NCI-H2029 (cell line): ENCODE results near the gene CAMKMT.

ENCODE experiments used
- DNase-seq: peaks from one replicate; lab custom pipeline; 2025; lab: John Stamatoyannopoulos, UW

CAMKMT gene

GRCh38 chr2:44801841-44802776 is 440.4 kb downstream of the CAMKMT start:
- no peak for DNase-seq

- no peak for DNase-seq
Measured at GRCh38 chr2:44802777-44803424, 441.2 kb downstream of the CAMKMT start.

- no peak for DNase-seq
Measured at GRCh38 chr2:44804406-44805265, 442.9 kb downstream of the CAMKMT start.

GRCh38 chr2:44805401-44806235 is 443.9 kb downstream of the CAMKMT start:
- no peak for DNase-seq

GRCh38 chr2:44807201-44808025 is 445.7 kb downstream of the CAMKMT start:
- no peak for DNase-seq

GRCh38 chr2:44810892-44811530 is 449.3 kb downstream of the CAMKMT start:
- DNase-seq = no peak

GRCh38 chr2:44813165-44813564 is 451.4 kb downstream of the CAMKMT start:
- no peak for DNase-seq

GRCh38 chr2:44813658-44814057 is 451.9 kb downstream of the CAMKMT start:
- no peak for DNase-seq

GRCh38 chr2:44817256-44817655 is 455.5 kb downstream of the CAMKMT start:
- no peak for DNase-seq

- no peak for DNase-seq
Measured at GRCh38 chr2:44817673-44818335, 456.1 kb downstream of the CAMKMT start.

- no peak for DNase-seq
Measured at GRCh38 chr2:44819061-44819460, 457.3 kb downstream of the CAMKMT start.

- DNase-seq = no peak
Measured at GRCh38 chr2:44821500-44821899, 459.8 kb downstream of the CAMKMT start.

GRCh38 chr2:44822174-44822573 is 460.4 kb downstream of the CAMKMT start:
- no peak for DNase-seq
